ENCODE measurements around the gene DNAJC11. TPM values are rescaled to one million over a fixed set of nuclear protein-coding genes. Genes with fewer than 3 reads are reported as not detected.

DNAJC11 gene
- total RNA-seq, 1 experiment from 2014 or later = 75.6 TPM

- BruUV-seq (replicated peaks) = no TSS peak
- ChIA-PET RAD21 (ENCODE audit: low non-redundant PET in 1 of 2, low total read pairs in 2 of 2, uncharacterized antibody in 2 of 2, unreplicated experiment in 2 of 2) (no interaction called here), POLR2A (no interaction called here), CTCF (no interaction called here)
- Histone ChIP-seq H3K9me3 (ENCODE audit: control insufficient read depth in 1 of 2, insufficient read depth in 1 of 2, low read depth in 1 of 2, low read length in 2 of 2) (no peaks in the 10 kb centered on the region), H3K9me2 (ENCODE audit: insufficient read depth) (no peaks in the 10 kb centered on the region), H3K4me1 (ENCODE audit: control insufficient read depth in 1 of 2, insufficient read depth in 2 of 2, low read length in 2 of 2) (no peaks in the 10 kb centered on the region), H2AFZ (ENCODE audit: low read depth, low read length, poor library complexity, severe bottlenecking) (no peak overlapping the region), H4K20me1 (ENCODE audit: insufficient read depth) (no peaks in the 10 kb centered on the region), H3K79me2 (ENCODE audit: insufficient read depth, low read length) (peaks cover 32% of the 10 kb centered on the region), H3K27ac (ENCODE audit: low read depth, low read length) (no peak overlapping the region), H3K36me3 (ENCODE audit: control insufficient read depth in 1 of 2, insufficient read depth in 2 of 2, low read length in 2 of 2) (peaks cover 13 to 27% of the 10 kb centered on the region in 2 experiments; a peak in 3 of 4 replicates), H3K9ac (ENCODE audit: low read length) (no peak overlapping the region), H3K4me3 (replicated peaks in 1 of 2; ENCODE audit: low read depth in 1 of 2, low read length in 2 of 2) (no peak overlapping the region), H3K27me3 (ENCODE audit: insufficient read depth, low read length) (no peaks in the 10 kb centered on the region), H3K4me2 (ENCODE audit: low read length) (no peak overlapping the region)
- intact Hi-C loops (cut with micrococcal nuclease) = no loop called here
- TF ChIP-seq RAD21 (IDR thresholded peaks at IDR 0.05; ENCODE audit: low read depth) (no peak), ELF1 (IDR thresholded peaks at IDR 0.05; ENCODE audit: borderline replicate concordance, low read depth) (no peak), ZFX (IDR thresholded peaks at IDR 0.05) (no peak), EZH2 (IDR thresholded peaks at IDR 0.05) (no peak), CBX3 (IDR thresholded peaks at IDR 0.05; ENCODE audit: low read depth) (no peak), TCF7L2 (IDR thresholded peaks at IDR 0.05; ENCODE audit: borderline replicate concordance, extremely low read depth, insufficient read depth, insufficient read length) (no peak), POLR2AphosphoS5 (IDR thresholded peaks at IDR 0.05; ENCODE audit: low read depth, low read length) (no peak), REST (IDR thresholded peaks at IDR 0.05; ENCODE audit: low read depth) (no peak), EGR1 (IDR thresholded peaks at IDR 0.05; ENCODE audit: low read depth) (no peak), POLR2A (IDR thresholded peaks at IDR 0.05; ENCODE audit: borderline replicate concordance, extremely low read depth, insufficient read depth, insufficient read length) (no peak), SIN3A (IDR thresholded peaks at IDR 0.05; ENCODE audit: low read depth) (no peak), YY1 (IDR thresholded peaks at IDR 0.05; ENCODE audit: extremely low read depth, insufficient replicate concordance, low read depth, low read length) (no peak), MAX (IDR thresholded peaks at IDR 0.05) (no peak), CEBPB (IDR thresholded peaks at IDR 0.05; ENCODE audit: low read depth) (no peak), FOSL1 (IDR thresholded peaks at IDR 0.05; ENCODE audit: low read depth) (no peak), EZH2phosphoT487 (IDR thresholded peaks at IDR 0.05; ENCODE audit: borderline replicate concordance) (no peak)
- TF ChIP-seq, protein P1, sequence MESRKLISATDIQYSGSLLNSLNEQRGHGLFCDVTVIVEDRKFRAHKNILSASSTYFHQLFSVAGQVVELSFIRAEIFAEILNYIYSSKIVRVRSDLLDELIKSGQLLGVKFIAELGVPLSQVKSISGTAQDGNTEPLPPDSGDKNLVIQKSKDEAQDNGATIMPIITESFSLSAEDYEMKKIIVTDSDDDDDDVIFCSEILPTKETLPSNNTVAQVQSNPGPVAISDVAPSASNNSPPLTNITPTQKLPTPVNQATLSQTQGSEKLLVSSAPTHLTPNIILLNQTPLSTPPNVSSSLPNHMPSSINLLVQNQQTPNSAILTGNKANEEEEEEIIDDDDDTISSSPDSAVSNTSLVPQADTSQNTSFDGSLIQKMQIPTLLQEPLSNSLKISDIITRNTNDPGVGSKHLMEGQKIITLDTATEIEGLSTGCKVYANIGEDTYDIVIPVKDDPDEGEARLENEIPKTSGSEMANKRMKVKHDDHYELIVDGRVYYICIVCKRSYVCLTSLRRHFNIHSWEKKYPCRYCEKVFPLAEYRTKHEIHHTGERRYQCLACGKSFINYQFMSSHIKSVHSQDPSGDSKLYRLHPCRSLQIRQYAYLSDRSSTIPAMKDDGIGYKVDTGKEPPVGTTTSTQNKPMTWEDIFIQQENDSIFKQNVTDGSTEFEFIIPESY (IDR thresholded peaks at IDR 0.05; ENCODE audit: extremely low read depth, insufficient replicate concordance, low read length) = no peak
- TF ChIP-seq, protein P2, sequence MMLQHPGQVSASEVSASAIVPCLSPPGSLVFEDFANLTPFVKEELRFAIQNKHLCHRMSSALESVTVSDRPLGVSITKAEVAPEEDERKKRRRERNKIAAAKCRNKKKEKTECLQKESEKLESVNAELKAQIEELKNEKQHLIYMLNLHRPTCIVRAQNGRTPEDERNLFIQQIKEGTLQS (IDR thresholded peaks at IDR 0.05) = no peak
- ATAC-seq = no peak
- no peak for DNase-seq (ENCODE audit: low read depth, low spot score)
These were observed 27.7 kb downstream of the DNAJC11 start for GRCh38 chr1:6673816-6674398.

All from HCT116 (cell line).